H9 (cell line): Measurements from ENCODE around the gene ST3GAL6. TPM values are rescaled to one million over a fixed set of nuclear protein-coding genes. Genes with fewer than 3 reads are reported as not detected.

Experiments used
- DNase-seq: peaks from one replicate; pipeline ENCODE4 v3.0.0-alpha.2; 2017
- H2AFZ ChIP-seq: one replicate; pipeline ENCODE4 v1.6.1; 2013; ENCODE audit warnings: mild to moderate bottlenecking, low read length, control low read depth, moderate library complexity
- H2AK5ac ChIP-seq: 2 replicates; pipeline ENCODE4 v1.6.1; 2013; ENCODE audit warnings: low read length, control low read depth, mixed read lengths; ENCODE audit not compliant: insufficient read length
- H2BK120ac ChIP-seq: one replicate; pipeline ENCODE4 v1.6.1; 2013; ENCODE audit warnings: low read depth, mild to moderate bottlenecking, low read length, control low read depth, inconsistent platforms; ENCODE audit not compliant: poor library complexity, severe bottlenecking
- H2BK12ac ChIP-seq: 2 replicates; pipeline ENCODE4 v1.6.1; 2013; ENCODE audit warnings: low read length, control low read depth, mixed read lengths, low read depth; ENCODE audit not compliant: insufficient read length
- H2BK15ac ChIP-seq: 2 replicates; pipeline ENCODE4 v1.6.1; 2013; ENCODE audit warnings: low read depth, low read length, control low read depth
- H2BK20ac ChIP-seq: one replicate; pipeline ENCODE4 v1.6.1; 2013; ENCODE audit warnings: low read depth, mild to moderate bottlenecking, low read length, control low read depth, inconsistent platforms; ENCODE audit not compliant: poor library complexity, severe bottlenecking
- H2BK5ac ChIP-seq: 2 replicates; pipeline ENCODE4 v1.6.1; 2013; ENCODE audit warnings: low read length, control low read depth, mixed read lengths; ENCODE audit not compliant: insufficient read length
- H3K14ac ChIP-seq: 2 replicates; pipeline ENCODE4 v1.6.1; 2013; ENCODE audit warnings: low read length, control low read depth; ENCODE audit not compliant: insufficient read depth
- H3K18ac ChIP-seq: 2 replicates; pipeline ENCODE4 v1.6.1; 2013; ENCODE audit warnings: low read depth, mild to moderate bottlenecking, mixed read lengths, low read length, control low read depth; ENCODE audit not compliant: insufficient read length
- H3K23ac ChIP-seq: 2 replicates; pipeline ENCODE4 v1.6.1; 2013; ENCODE audit warnings: low read length, control low read depth, mixed read lengths, low read depth; ENCODE audit not compliant: insufficient read length
- H3K23me2 ChIP-seq: 2 replicates; pipeline ENCODE4 v1.6.1; 2013; ENCODE audit warnings: low read depth, mild to moderate bottlenecking, mixed read lengths, low read length, control low read depth; ENCODE audit not compliant: insufficient read length, poor library complexity, severe bottlenecking
- H3K27ac ChIP-seq: 2 replicates; pipeline ENCODE4 v1.5.1; 2013; ENCODE audit warnings: low read length, control low read depth, mixed read lengths, low read depth; ENCODE audit not compliant: insufficient read length
- H3K27me3 ChIP-seq: 2 replicates; pipeline ENCODE4 v1.6.1; 2013; ENCODE audit warnings: low read length, control low read depth, inconsistent platforms; ENCODE audit not compliant: insufficient read depth
- H3K4ac ChIP-seq: 2 replicates; pipeline ENCODE4 v1.6.1; 2013; ENCODE audit warnings: low read depth, mild to moderate bottlenecking, control low read depth, inconsistent platforms, low read length, moderate library complexity
- H3K4me1 ChIP-seq: 2 replicates; pipeline ENCODE4 v1.6.1; 2013; ENCODE audit warnings: low read length, control low read depth, inconsistent platforms; ENCODE audit not compliant: insufficient read depth
- H3K4me2 ChIP-seq: 2 replicates; pipeline ENCODE4 v1.6.1; 2013; ENCODE audit warnings: low read length, control low read depth, mixed read lengths; ENCODE audit not compliant: insufficient read length, insufficient read depth
- H3K56ac ChIP-seq: 2 replicates; pipeline ENCODE4 v1.6.1; 2013; ENCODE audit warnings: low read depth, mild to moderate bottlenecking, mixed read lengths, low read length, control low read depth; ENCODE audit not compliant: insufficient read length
- H3K79me1 ChIP-seq: 2 replicates; pipeline ENCODE4 v1.6.1; 2013; ENCODE audit warnings: low read depth, mild to moderate bottlenecking, moderate library complexity, low read length, control low read depth, inconsistent platforms; ENCODE audit not compliant: insufficient read depth, poor library complexity, severe bottlenecking
- H3K79me2 ChIP-seq: 2 replicates; pipeline ENCODE4 v1.6.1; 2013; ENCODE audit warnings: low read length, control low read depth, inconsistent platforms; ENCODE audit not compliant: insufficient read depth
- H3K9ac ChIP-seq: 2 replicates; pipeline ENCODE4 v1.6.1; 2013; ENCODE audit warnings: low read length, control low read depth, mixed read lengths; ENCODE audit not compliant: insufficient read length; ENCODE audit errors: extremely low read depth
- H3K9me3 ChIP-seq: one replicate; pipeline ENCODE4 v1.6.1; 2013; ENCODE audit warnings: low read depth, low read length, inconsistent platforms; ENCODE audit not compliant: control insufficient read depth
- H3T11ph ChIP-seq: one replicate; pipeline ENCODE4 v1.6.1; 2013; ENCODE audit warnings: mild to moderate bottlenecking, low read length, control low read depth, inconsistent platforms
- H4K20me1 ChIP-seq: one replicate; pipeline ENCODE4 v1.6.1; 2013; ENCODE audit not compliant: control insufficient read depth, insufficient read length, insufficient read depth
- H4K5ac ChIP-seq: 2 replicates; pipeline ENCODE4 v1.6.1; 2013; ENCODE audit warnings: low read depth, mild to moderate bottlenecking, mixed read lengths, low read length, control low read depth; ENCODE audit not compliant: insufficient read length
- H4K8ac ChIP-seq: replicated peaks from 2 replicates; pipeline ENCODE4 v1.6.1; 2013; ENCODE audit warnings: low read length, control low read depth, mixed read lengths, low read depth; ENCODE audit not compliant: insufficient read length
- H4K91ac ChIP-seq: 2 replicates; pipeline ENCODE4 v1.6.1; 2013; ENCODE audit warnings: low read depth, mild to moderate bottlenecking, moderate library complexity, mixed read lengths, low read length, control low read depth; ENCODE audit not compliant: insufficient read length
- H3K27ac Mint-ChIP-seq, 3 experiments: 2 replicates in 2 of 3; 3 replicates in 1 of 3; pipeline ENCODE4 v1.8.0; 2020 to 2021; ENCODE audit warnings: mixed read lengths in 3 of 3, mild to moderate bottlenecking in 1 of 3, moderate library complexity in 1 of 3
- H3K27me3 Mint-ChIP-seq: 2 replicates; pipeline ENCODE4 v1.8.0; 2021; ENCODE audit warnings: low read depth, mild to moderate bottlenecking, moderate library complexity, mixed read lengths
- H3K36me3 Mint-ChIP-seq, 3 experiments: 2 replicates in 2 of 3; 3 replicates in 1 of 3; pipeline ENCODE4 v1.8.0; 2020 to 2021; ENCODE audit warnings: low read depth in 3 of 3, mixed read lengths in 3 of 3; ENCODE audit not compliant: insufficient read depth in 1 of 3
- H3K4me1 Mint-ChIP-seq, 2 experiments: 2 replicates each; pipeline ENCODE4 v1.8.0; 2020; ENCODE audit warnings: mixed read lengths in 2 of 2
- H3K4me3 Mint-ChIP-seq, 2 experiments: 2 replicates in 1 of 2; 3 replicates in 1 of 2; pipeline ENCODE4 v1.8.0; 2020 to 2021; ENCODE audit warnings: mild to moderate bottlenecking in 2 of 2, mixed read lengths in 2 of 2, moderate library complexity in 1 of 2
- H3K9me3 Mint-ChIP-seq, 2 experiments: 2 replicates in 1 of 2; 3 replicates in 1 of 2; pipeline ENCODE4 v1.8.0; 2020; ENCODE audit warnings: mild to moderate bottlenecking in 2 of 2, mixed read lengths in 2 of 2, moderate library complexity in 1 of 2
- CTCF ChIP-seq: fragments of 200-600 bp; sonication (generic); conservative IDR thresholded peaks from 3 replicates; pipeline ENCODE4 v1.8.0; 2021; ENCODE audit warnings: antibody characterized with exemption, mild to moderate bottlenecking
- WGBS: extraction: QIAGEN DNeasy Blood & Tissue Kit; methylation state at CpG from one replicate; pipeline ENCODE4 v1.1.7; 2013; ENCODE audit warnings: missing lambda C conversion rate, low lambda C conversion rate, mixed read lengths; ENCODE audit not compliant: insufficient read length; ENCODE audit errors: extremely low coverage; 5-methylcytosine and 5-hydroxymethylcytosine counted together
- total RNA-seq: library from RNA; stranded (reverse); gene quantifications from 2 replicates; pipeline ENCODE4 v1.2.1, GENCODE V29; 2021

The ST3GAL6 gene
- total RNA-seq, 1 experiment from 2014 or later, result 6.4 TPM

GRCh38 chr3:98787181-98787580 is 24.0 kb downstream of the ST3GAL6 start:
- H4K8ac ChIP-seq, result no peak overlapping the region
- H3K56ac ChIP-seq, result no peak overlapping the region
- H3K36me3 Mint-ChIP-seq, result no peaks in the 10 kb centered on the region; a peak in 1 of 7 replicates
- no peaks in the 10 kb centered on the region for H3K23me2 ChIP-seq
- no peaks in the 10 kb centered on the region for H3K27me3 Mint-ChIP-seq
- no peak overlapping the region for H2AK5ac ChIP-seq
- no peak overlapping the region for H2BK120ac ChIP-seq
- H3K4me1 ChIP-seq, result no peaks in the 10 kb centered on the region
- H3K27ac ChIP-seq, result no peak overlapping the region
- no peak overlapping the region for H3K18ac ChIP-seq
- H3K79me2 ChIP-seq, result no peaks in the 10 kb centered on the region
- no peak overlapping the region for H2BK15ac ChIP-seq
- no peaks in the 10 kb centered on the region for H3K4me1 Mint-ChIP-seq
- H2AFZ ChIP-seq, result no peak overlapping the region
- no peak overlapping the region for H2BK5ac ChIP-seq
- H3T11ph ChIP-seq, result no peak overlapping the region
- no peaks in the 10 kb centered on the region for H3K9me3 Mint-ChIP-seq
- no peak overlapping the region for H3K4me3 Mint-ChIP-seq
- H3K27me3 ChIP-seq, result no peaks in the 10 kb centered on the region
- no peak overlapping the region for H3K9ac ChIP-seq
- no peak overlapping the region for H3K23ac ChIP-seq
- no peak overlapping the region for H3K27ac Mint-ChIP-seq
- H2BK12ac ChIP-seq, result no peak overlapping the region
- DNase-seq, result no peak
- no peak overlapping the region for H3K4me2 ChIP-seq
- H3K4ac ChIP-seq, result no peak overlapping the region
- H3K79me1 ChIP-seq, result no peaks in the 10 kb centered on the region
- H2BK20ac ChIP-seq, result no peak overlapping the region
- TF ChIP-seq CTCF, result no peak
- no peak overlapping the region for H4K91ac ChIP-seq
- H3K14ac ChIP-seq, result no peak overlapping the region
- no peaks in the 10 kb centered on the region for H3K9me3 ChIP-seq
- H4K20me1 ChIP-seq, result no peaks in the 10 kb centered on the region
- no peak overlapping the region for H4K5ac ChIP-seq
- no CpG with 5 or more reads among the region's 2 CpGs for WGBS
